H1 (cell line): Measurements from ENCODE around the gene IFNL1. TPM values are rescaled to one million over a fixed set of nuclear protein-coding genes. Genes with fewer than 3 reads are reported as not detected.

Experiments
- BCL11A ChIP-seq, 2 experiments: IDR thresholded peaks; one replicate each; pipeline ENCODE4 v1.6.1; 2011; ENCODE audit warnings: low read depth in 2 of 2, low read length in 2 of 2, mild to moderate bottlenecking in 2 of 2
- CBX5 ChIP-seq: fragments of 300-800, 300-1000 bp; sonication (generic); IDR thresholded peaks from 2 replicates; pipeline ENCODE4 v1.7.1; 2016; ENCODE audit warnings: antibody characterized with exemption, low read length, low read depth
- CEBPB ChIP-seq: IDR thresholded peaks from 2 replicates; pipeline ENCODE4 v1.6.1; 2012; ENCODE audit warnings: low read depth, low read length
- CHD7 ChIP-seq: fragments of 300-600 bp; sonication (generic); IDR thresholded peaks from 2 replicates; pipeline ENCODE4 v1.7.1; 2012; ENCODE audit warnings: low read length, moderate library complexity, mild to moderate bottlenecking, inconsistent platforms; ENCODE audit not compliant: insufficient replicate concordance
- POLR2AphosphoS5 ChIP-seq: IDR thresholded peaks from 2 replicates; pipeline ENCODE4 v1.6.1; 2011; ENCODE audit warnings: low read depth, low read length
- RBBP5 ChIP-seq: IDR thresholded peaks from 2 replicates; pipeline ENCODE4 v1.7.1; 2012; ENCODE audit warnings: low read depth, mild to moderate bottlenecking, inconsistent platforms, low read length, moderate library complexity, borderline replicate concordance
- ZNF274 ChIP-seq: IDR thresholded peaks from 2 replicates; pipeline ENCODE4 v1.7.0; 2012; ENCODE audit warnings: low read length, borderline replicate concordance; ENCODE audit errors: extremely low read depth
- polyA plus RNA-seq, 7 experiments: library from polyadenylated mRNA; depleted of rRNA in 3 of 7; stranded (reverse) in 5 of 7; unstranded in 2 of 7; fragments of >200 nt in 5 of 7; fragments of 200-250 nt in 2 of 7; gene quantifications; 1 replicate in 5 of 7; 2 replicates in 1 of 7; 4 replicates in 1 of 7; pipeline versions ENCODE4 v1.2.1 to v1.2.3, GENCODE V29; 2011 to 2013; ENCODE audit warnings: missing spikeins in 2 of 7, mixed read lengths in 2 of 7
- total RNA-seq: library from RNA; stranded (reverse); fragmentation: NEBNext Ultra II Directional; extraction: Animal tissue kit (Norgen Biotek cat#: 25700); gene quantifications from 2 replicates; pipeline ENCODE4 v1.2.1, GENCODE V29; 2021
- TF ChIP-seq, protein P1 (sequence below): IDR thresholded peaks from 2 replicates; pipeline ENCODE4 v1.6.1; 2012; ENCODE audit warnings: inconsistent platforms

Gene IFNL1
- total and polyA plus RNA-seq, 2 of the 8 experiments (the other 6 are each of a cell fraction or from before 2014, with no cell fraction given), result not detected

GRCh38 chr19:39299832-39300231 is 3.6 kb downstream of the IFNL1 start (continued):
- TF ChIP-seq CHD7 (no peak), CEBPB (no peak), RBBP5 (no peak), CBX5 (no peak), BCL11A (IDR thresholded peaks at IDR 0.05; ENCODE audit: low read depth in 2 of 2, low read length in 2 of 2) (no peak), POLR2AphosphoS5 (no peak), ZNF274 (no peak)
- TF ChIP-seq, protein P1, sequence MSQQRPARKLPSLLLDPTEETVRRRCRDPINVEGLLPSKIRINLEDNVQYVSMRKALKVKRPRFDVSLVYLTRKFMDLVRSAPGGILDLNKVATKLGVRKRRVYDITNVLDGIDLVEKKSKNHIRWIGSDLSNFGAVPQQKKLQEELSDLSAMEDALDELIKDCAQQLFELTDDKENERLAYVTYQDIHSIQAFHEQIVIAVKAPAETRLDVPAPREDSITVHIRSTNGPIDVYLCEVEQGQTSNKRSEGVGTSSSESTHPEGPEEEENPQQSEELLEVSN, result no peak
